Neural cell (in vitro differentiated cells): ENCODE data around the gene N4BP2L1. TPM values are rescaled to one million over a fixed set of nuclear protein-coding genes. Genes with fewer than 3 reads are reported as not detected.

Experiments
- H2AFZ ChIP-seq: fragments of 200-600, 300-800 bp; sonication (generic), shearing (Covaris generic); 2 replicates; pipeline ENCODE4 v1.6.0; 2014; ENCODE audit warnings: low read depth, mild to moderate bottlenecking, antibody characterized with exemption, low read length, moderate library complexity
- H3F3A ChIP-seq: fragments of 200-600 bp; shearing (Covaris generic); 2 replicates; pipeline ENCODE4 v1.6.1; 2016; ENCODE audit warnings: mild to moderate bottlenecking, moderate library complexity, mixed read lengths, antibody characterized with exemption, low read length; ENCODE audit not compliant: insufficient read depth, poor library complexity, severe bottlenecking
- H3K27ac ChIP-seq: fragments of 200-600, 300-800 bp; sonication (generic), shearing (Covaris generic); 2 replicates; pipeline ENCODE4 v1.5.1; 2014; ENCODE audit warnings: mild to moderate bottlenecking, low read length, moderate library complexity
- H3K27me3 ChIP-seq: fragments of 300-800, 200-600 bp; sonication (generic), shearing (Covaris generic); 2 replicates; pipeline ENCODE4 v1.6.0; 2014; ENCODE audit warnings: mild to moderate bottlenecking, low read depth, low read length, moderate library complexity; ENCODE audit not compliant: insufficient read depth
- H3K36me3 ChIP-seq: fragments of 300-800, 200-600 bp; sonication (generic), shearing (Covaris generic); 2 replicates; pipeline ENCODE4 v1.5.1; 2014; ENCODE audit warnings: mild to moderate bottlenecking, antibody characterized with exemption, low read length, moderate library complexity; ENCODE audit not compliant: insufficient read depth
- H3K4me2 ChIP-seq: fragments of 300-800, 200-600 bp; sonication (generic), shearing (Covaris generic); 2 replicates; pipeline ENCODE4 v1.6.0; 2014; ENCODE audit warnings: mild to moderate bottlenecking, low read length
- H3K4me3 ChIP-seq: fragments of 300-800, 200-600 bp; sonication (generic), shearing (Covaris generic); 2 replicates; pipeline ENCODE4 v1.5.1; 2014; ENCODE audit warnings: mild to moderate bottlenecking, low read length, moderate library complexity
- H3K79me2 ChIP-seq: fragments of 200-600 bp; shearing (Covaris generic); replicated peaks from 2 replicates; pipeline ENCODE4 v1.6.0; 2014; ENCODE audit warnings: mild to moderate bottlenecking, low read length, moderate library complexity; ENCODE audit not compliant: insufficient read depth
- H3K9ac ChIP-seq: fragments of 300-800, 200-600 bp; sonication (generic), shearing (Covaris generic); 2 replicates; pipeline ENCODE4 v1.6.1; 2016; ENCODE audit warnings: mild to moderate bottlenecking, low read length, mixed read lengths
- H3K9me2 ChIP-seq: fragments of 200-600 bp; shearing (Covaris generic); 2 replicates; pipeline ENCODE4 v1.6.1; 2016; ENCODE audit warnings: mild to moderate bottlenecking, low read length, mixed read lengths; ENCODE audit not compliant: insufficient read depth
- H3K9me3 ChIP-seq: fragments of 200-600, 300-800 bp; sonication (generic), shearing (Covaris generic); 2 replicates; pipeline ENCODE4 v1.6.1; 2016; ENCODE audit warnings: mild to moderate bottlenecking, mixed run types, low read length, moderate library complexity, mixed read lengths
- H4K20me1 ChIP-seq: fragments of 200-600 bp; shearing (Covaris generic); 2 replicates; pipeline ENCODE4 v1.6.1; 2016; ENCODE audit warnings: mild to moderate bottlenecking, mixed run types; ENCODE audit not compliant: insufficient read depth
- EP300 ChIP-seq: fragments of 450-650 bp; conservative IDR thresholded peaks from 2 replicates; pipeline ENCODE4 v1.6.1; 2014; ENCODE audit warnings: antibody characterized with exemption, mild to moderate bottlenecking, moderate library complexity; ENCODE audit not compliant: poor library complexity, severe bottlenecking
- EZH2 ChIP-seq: fragments of 200-600, 300-800 bp; shearing (Covaris generic), sonication (generic); IDR thresholded peaks from 2 replicates; pipeline ENCODE4 v1.6.1; 2014; ENCODE audit warnings: antibody characterized with exemption, low read length, borderline replicate concordance, mild to moderate bottlenecking; ENCODE audit not compliant: insufficient read depth, poor library complexity, severe bottlenecking
- POLR2AphosphoS5 ChIP-seq: IDR thresholded peaks from 2 replicates; pipeline ENCODE4 v1.6.1; 2012
- RAD21 ChIP-seq: fragments of 450-650 bp; conservative IDR thresholded peaks from 2 replicates; pipeline ENCODE4 v1.6.1; 2014; ENCODE audit warnings: antibody characterized with exemption, mild to moderate bottlenecking, moderate library complexity
- SMC3 ChIP-seq: fragments of 450-650 bp; conservative IDR thresholded peaks from 2 replicates; pipeline ENCODE4 v1.6.1; 2014; ENCODE audit warnings: antibody characterized with exemption, mild to moderate bottlenecking, moderate library complexity; ENCODE audit not compliant: poor library complexity
- TAF1 ChIP-seq: IDR thresholded peaks from 2 replicates; pipeline ENCODE4 v1.6.1; 2012; ENCODE audit warnings: low read depth
- polyA plus RNA-seq: library from polyadenylated mRNA; depleted of rRNA; stranded (reverse); fragments of >200 nt; gene quantifications from 2 replicates; pipeline ENCODE4 v1.2.3, GENCODE V29; 2014
- TF ChIP-seq, protein P1 (sequence below): IDR thresholded peaks from 2 replicates; pipeline ENCODE4 v1.6.1; 2012; ENCODE audit warnings: borderline replicate concordance

Gene N4BP2L1
- polyA plus RNA-seq, 1 donor from 2014 or later = 6.1 TPM

DNA sequence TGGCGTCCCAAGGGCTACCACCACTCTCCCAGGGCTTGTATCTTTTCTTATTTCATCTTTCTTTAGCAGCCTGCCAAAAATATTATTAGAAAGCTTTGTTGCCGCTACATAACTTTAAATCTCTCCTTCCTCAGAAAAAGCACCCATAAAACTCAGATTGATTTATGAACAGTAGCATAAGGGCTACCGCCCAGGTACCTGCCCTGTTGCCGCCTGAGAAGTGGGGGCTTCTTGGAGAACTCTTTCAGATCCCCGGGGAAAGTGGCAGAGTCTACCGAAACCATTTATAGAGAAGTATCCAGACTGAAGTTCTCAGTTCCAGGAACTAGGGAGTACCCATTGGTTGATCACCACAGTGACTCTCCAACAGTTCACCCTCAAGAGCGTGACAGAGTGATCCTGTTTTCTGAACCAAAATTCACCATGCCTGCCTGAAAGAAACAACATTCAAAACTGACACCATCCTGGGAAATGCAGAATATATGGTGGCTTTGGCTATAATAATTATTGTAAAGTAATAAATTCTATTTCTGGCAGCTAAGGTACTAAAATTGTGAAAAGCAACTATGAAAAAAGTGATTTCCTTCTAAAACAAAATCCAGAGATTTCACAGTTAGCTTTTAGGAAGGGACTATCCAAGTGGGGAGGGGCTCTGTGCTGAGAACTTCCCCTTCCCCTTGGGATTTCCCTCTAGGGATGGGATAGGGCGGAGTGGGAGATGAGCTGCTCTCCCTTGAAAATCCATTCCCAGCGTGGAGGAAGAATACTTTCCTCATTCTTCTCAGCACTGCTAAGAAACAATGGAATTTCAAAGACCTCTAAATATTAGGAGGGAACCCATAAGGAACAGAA is 877 bp upstream of the N4BP2L1 start:
- Histone ChIP-seq H3K9me2 (no peaks in the 10 kb centered on the region), H3K79me2 (no peaks in the 10 kb centered on the region), H3K4me3 (no peak overlapping the region), H3K36me3 (no peaks in the 10 kb centered on the region), H3K27me3 (peaks cover 36% of the 10 kb centered on the region), H3K4me2 (no peak overlapping the region), H4K20me1 (no peaks in the 10 kb centered on the region), H3K9me3 (no peaks in the 10 kb centered on the region), H3F3A (no peaks in the 10 kb centered on the region), H3K27ac (no peak overlapping the region), H3K9ac (no peak overlapping the region), H2AFZ (no peak overlapping the region)
- TF ChIP-seq, protein P1, sequence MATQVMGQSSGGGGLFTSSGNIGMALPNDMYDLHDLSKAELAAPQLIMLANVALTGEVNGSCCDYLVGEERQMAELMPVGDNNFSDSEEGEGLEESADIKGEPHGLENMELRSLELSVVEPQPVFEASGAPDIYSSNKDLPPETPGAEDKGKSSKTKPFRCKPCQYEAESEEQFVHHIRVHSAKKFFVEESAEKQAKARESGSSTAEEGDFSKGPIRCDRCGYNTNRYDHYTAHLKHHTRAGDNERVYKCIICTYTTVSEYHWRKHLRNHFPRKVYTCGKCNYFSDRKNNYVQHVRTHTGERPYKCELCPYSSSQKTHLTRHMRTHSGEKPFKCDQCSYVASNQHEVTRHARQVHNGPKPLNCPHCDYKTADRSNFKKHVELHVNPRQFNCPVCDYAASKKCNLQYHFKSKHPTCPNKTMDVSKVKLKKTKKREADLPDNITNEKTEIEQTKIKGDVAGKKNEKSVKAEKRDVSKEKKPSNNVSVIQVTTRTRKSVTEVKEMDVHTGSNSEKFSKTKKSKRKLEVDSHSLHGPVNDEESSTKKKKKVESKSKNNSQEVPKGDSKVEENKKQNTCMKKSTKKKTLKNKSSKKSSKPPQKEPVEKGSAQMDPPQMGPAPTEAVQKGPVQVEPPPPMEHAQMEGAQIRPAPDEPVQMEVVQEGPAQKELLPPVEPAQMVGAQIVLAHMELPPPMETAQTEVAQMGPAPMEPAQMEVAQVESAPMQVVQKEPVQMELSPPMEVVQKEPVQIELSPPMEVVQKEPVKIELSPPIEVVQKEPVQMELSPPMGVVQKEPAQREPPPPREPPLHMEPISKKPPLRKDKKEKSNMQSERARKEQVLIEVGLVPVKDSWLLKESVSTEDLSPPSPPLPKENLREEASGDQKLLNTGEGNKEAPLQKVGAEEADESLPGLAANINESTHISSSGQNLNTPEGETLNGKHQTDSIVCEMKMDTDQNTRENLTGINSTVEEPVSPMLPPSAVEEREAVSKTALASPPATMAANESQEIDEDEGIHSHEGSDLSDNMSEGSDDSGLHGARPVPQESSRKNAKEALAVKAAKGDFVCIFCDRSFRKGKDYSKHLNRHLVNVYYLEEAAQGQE = no peak
- TF ChIP-seq RAD21 (no peak), EP300 (no peak)

DNA sequence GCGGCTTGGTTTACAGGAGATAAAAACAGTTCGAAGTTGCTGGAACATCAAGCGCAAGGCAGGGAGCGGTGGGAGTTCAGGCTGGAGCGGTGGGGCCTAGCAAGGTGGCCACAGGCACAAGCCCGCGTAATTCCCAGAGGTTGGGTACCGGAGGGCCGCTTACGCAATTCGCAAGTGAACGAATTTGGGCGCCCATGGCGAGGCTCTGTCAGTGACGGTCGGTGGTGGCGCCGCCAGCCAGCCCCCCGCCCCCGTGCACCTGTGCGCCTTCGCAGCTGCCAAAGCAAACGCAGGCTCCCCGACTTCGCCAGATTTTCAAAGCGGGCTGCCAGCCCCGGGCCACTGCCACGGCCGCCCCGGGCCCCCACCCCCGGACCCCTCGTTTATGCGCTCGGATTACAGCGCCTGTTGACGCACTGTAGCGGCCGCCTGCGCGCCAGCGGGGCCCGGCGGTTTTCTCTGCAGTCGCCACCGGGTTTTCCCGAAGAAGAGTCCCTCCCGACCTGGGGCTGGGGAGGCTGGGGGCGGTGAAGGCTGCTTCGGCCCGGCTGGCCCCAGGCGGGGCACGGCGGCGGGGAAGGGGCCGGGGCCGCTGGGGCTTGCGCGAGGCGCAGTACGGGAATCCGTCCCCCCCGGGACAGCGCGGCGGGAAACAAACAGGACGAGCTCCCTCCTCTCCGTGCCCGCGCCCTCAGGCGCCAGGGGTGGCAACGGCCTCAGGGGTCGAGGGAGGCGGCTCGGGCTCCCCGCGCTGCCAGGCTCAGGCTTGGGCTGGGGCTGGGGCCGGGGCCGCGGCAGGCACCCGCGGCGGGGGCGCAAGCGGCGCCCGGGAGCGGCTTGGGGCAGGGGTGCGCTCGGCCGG is 709 bp downstream of the N4BP2L1 start:
- Histone ChIP-seq H3K4me3 (peak overlapping the region; percentile 71), H3K9ac (peak overlapping the region; percentile 51), H3K27ac (no peak overlapping the region), H3K4me2 (no peak overlapping the region), H3K9me2 (no peaks in the 10 kb centered on the region), H4K20me1 (no peaks in the 10 kb centered on the region), H2AFZ (no peak overlapping the region), H3K79me2 (no peaks in the 10 kb centered on the region), H3F3A (no peaks in the 10 kb centered on the region), H3K36me3 (no peaks in the 10 kb centered on the region), H3K27me3 (peaks cover 36% of the 10 kb centered on the region), H3K9me3 (no peaks in the 10 kb centered on the region)
- TF ChIP-seq SMC3 = no peak
- no peak for TF ChIP-seq POLR2AphosphoS5
- TF ChIP-seq EZH2 = peak; percentile 32
- no peak for TF ChIP-seq TAF1
- no peak for TF ChIP-seq EP300
